T1000 (cell line): ENCODE data around the gene CACNG5.

ENCODE experiments used
- DNase-seq: peaks from one replicate; lab custom pipeline; 2025; ENCODE audit warnings: mixed read lengths; lab: John Stamatoyannopoulos, UW

The CACNG5 gene, protein sequence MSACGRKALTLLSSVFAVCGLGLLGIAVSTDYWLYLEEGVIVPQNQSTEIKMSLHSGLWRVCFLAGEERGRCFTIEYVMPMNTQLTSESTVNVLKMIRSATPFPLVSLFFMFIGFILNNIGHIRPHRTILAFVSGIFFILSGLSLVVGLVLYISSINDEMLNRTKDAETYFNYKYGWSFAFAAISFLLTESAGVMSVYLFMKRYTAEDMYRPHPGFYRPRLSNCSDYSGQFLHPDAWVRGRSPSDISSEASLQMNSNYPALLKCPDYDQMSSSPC

GRCh38 chr17:66834919-66835454, at the start of gene CACNG5:
TSS of gene CACNG5 (plus strand) at chr17:66835117. CDS start at chr17:66877333, 42,216 bp downstream.
- no peak for DNase-seq

GRCh38 chr17:66786107-66786506, 48.8 kb upstream of the CACNG5 start:
- no peak for DNase-seq

DNA sequence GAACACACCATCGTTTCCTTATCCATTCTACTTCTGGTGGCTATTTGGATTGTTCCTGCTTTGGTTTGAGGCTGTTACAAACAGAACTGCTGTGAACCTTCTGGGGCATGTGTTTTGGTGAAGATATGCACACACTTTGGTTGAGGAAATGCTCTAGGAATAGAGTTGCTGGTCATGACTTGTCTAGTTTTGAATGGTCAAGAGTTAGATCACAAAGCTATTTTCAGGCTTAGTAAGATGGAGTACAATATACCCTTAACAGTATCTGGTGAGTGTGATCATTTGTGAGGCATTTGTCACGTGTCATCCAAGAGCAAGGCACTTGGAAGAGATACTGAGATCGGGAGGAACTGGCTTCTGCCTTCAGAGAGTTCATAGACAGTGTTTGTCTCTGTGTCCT, 47.0 kb upstream of the CACNG5 start:
- no peak for DNase-seq

DNA sequence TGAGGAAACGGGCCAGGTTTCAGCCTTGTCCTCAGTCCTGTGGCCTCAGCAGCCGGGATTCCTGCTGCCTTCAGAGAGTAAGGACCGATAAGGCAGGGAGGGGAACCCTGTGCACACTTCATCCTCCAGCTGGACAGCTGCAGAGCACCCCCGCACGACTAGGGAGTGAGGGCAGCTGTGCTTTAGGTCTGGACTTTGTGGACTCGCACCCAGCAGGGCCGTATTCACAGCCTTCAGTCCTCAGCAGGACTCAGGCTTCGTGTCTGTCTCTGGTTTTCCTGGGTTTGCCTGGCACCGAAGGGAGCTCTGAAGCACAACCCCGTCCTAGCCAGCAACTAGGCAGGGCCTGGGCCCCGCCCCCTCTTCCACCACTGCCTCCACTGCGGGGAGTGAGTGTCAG, 45.8 kb upstream of the CACNG5 start:
- no peak for DNase-seq

GRCh38 chr17:66789961-66790437, 44.9 kb upstream of the CACNG5 start:
- no peak for DNase-seq

DNA sequence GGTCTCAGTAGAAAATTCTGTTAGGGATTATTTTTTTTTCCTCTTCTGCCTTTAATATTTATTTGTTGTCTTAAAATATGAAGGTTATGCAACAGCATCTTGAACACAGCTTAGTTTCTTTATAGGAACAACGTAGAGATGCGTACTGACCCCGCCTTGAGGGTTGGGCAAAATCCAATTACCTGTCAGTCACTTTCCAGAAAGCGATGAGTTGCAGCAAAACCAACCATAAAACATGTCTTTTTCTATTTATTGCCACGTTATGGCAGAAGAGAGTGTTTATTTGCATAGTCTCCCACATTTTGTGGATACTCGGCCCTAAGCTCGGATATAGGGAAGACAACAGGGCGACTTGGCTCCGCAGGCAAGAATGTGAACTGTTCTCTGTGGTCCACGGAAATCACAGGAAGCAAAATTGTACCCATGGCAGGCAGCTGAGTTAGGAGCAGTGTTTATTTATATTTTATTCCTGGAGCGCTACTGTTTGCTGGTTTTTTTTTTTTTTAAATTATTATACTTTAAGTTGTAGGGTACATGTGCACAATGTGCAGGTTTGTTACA, 44.3 kb upstream of the CACNG5 start:
- no peak for DNase-seq

GRCh38 chr17:66791347-66791746, 43.6 kb upstream of the CACNG5 start:
- DNase-seq, result no peak

DNA sequence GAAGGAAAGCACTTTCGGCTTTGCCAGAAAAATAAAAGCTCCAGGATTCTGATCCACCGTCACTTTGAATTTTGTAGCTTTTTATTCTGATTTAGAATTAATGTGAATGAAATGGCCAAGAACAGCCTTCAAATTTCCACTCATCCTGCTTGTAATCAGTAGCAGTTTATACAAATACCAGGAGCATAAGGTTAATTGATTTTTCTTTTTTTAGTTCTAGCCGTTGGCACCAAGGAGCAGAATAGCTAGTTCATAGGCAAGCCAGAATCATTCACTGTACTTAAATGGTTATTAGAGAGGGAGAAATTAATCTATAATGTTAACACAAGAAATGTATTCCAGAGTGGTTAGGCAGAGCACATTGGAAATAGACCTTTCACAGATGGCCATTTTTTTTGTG, 41.1 kb upstream of the CACNG5 start:
- no peak for DNase-seq

DNA sequence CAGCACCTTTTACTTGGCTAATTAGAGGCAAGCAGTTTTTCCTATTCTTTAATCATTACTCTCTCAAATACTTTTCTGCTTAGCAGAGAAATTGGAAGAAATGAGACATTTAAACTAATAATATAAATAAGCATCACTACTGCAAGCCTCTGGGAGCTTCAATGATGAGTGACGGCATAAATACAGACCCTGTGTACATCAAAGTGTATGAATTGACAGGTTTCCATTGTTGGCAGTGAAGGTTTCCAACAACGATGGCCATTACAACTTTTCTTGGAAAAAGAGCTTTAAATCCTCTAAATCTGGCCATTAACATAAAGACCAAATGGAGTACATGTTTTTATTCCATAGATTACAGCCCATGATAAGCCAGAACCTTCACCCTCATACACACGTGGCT, 39.4 kb upstream of the CACNG5 start:
- no peak for DNase-seq

DNA sequence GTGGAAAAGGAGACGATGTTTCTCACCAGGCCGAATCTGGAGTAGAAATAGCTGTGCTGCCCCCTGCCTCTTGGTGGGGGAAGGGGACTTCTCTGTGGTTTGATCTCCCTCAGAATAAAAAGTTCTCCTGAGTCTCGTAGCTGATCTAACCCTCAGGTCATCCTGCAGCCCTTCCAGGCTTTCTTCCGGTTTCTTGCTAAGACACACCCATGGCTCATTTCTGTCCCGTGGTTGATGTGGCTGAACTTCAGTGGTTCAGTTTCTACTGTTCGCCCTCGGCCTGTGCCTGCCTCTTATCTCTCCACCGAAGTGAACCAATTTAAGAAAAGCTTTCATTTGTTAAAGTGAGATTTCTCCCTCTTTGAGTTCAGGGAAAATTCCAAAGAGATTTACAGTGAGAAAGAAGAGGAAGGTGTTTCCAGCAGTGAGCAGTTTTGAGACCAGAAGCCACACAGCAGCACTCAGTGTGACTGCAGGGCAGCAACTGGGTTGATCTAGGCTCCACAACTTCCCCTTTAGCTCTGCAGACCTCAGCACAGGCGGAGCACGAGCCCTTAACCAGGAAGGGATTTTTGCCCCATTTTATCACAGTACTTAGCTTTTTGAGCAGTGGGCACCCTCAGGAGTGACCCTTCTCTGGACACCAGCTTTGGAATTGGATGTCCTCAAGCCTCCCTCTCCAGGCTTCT, 34.9 kb upstream of the CACNG5 start:
- DNase-seq, result no peak

GRCh38 chr17:66803474-66803951, 31.4 kb upstream of the CACNG5 start:
- DNase-seq, result no peak

GRCh38 chr17:66805567-66805966, 29.4 kb upstream of the CACNG5 start:
- DNase-seq, result no peak

DNA sequence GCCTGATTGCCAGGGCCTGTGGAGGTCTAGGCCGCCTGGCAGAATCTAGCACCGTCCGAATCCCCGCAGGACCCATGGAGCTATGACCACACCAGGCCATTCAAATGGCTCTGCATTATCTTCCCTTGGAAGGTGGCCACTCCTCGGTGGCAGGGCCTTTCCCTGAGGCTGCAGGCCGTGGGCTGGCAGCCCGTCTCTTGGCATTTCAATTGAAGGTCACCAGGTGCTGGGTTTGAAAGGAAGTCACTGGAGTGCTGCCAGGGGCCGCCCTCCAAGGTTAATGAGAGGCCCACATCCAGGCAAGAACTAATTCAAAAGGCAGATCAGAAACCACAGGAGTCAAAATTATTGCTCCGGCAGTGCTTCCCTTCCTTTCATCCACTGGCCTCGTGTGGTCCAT, 27.7 kb upstream of the CACNG5 start:
- no peak for DNase-seq

DNA sequence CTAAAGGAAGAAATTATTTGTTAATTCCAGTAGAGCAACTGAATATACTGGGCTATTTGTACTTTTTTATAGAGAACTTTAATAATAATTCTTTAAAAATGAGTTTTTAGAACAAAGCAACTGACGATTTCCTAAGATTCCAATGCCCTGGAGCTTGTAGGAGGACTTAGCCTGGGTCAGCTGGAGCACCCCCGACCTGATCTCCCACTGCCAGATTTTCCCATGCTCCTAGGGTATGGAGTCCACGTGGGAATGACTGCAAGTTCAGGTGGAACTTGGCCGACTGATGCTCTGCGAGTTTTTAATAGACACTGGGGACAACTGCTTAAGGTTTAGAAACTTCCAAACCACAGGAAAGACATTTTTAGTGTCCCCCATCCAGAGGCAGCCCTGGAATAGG, 25.5 kb upstream of the CACNG5 start:
- DNase-seq, result no peak

- no peak for DNase-seq
Observed at GRCh38 chr17:66810951-66811682, 23.8 kb upstream of the CACNG5 start.

DNA sequence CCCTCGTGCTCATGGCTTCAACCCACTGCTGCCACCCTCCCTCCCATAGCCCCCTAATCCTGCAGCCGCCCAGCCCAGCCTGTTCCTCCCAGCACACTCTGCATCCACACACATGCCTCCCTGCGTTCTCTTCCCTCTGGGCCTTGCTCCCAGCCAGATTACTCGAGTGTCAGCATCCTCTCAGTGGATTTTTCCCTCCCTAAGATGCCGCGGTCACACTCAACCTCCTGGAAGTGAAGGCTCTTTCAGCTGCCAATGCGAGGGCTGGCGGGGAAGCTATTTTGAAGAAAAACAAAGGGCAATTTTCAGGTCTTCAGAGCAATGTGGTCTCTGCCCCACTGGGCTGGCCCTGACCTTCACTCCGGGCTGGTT, 23.2 kb upstream of the CACNG5 start:
- no peak for DNase-seq

DNA sequence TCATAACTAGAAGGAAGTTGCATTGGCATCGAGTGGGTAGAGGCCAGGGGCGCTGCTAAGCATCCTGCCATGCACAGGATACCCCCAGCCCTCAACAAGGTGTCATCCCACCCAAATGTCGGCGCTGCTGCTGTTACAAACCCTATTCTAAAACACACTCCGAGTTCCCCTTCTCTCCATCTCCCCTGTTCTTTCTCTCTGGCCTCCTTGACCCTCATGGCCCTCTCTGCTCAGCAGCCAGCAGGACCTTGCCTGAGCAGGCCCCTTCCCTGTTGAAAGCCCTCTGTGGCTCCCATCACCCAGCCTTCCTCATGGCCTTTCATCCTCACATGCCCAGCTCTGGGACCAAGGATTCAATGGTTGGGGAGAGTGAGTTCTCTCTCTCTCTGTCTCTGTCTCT, 22.3 kb upstream of the CACNG5 start:
- DNase-seq, result no peak

GRCh38 chr17:66813296-66813695, 21.6 kb upstream of the CACNG5 start:
- no peak for DNase-seq

DNA sequence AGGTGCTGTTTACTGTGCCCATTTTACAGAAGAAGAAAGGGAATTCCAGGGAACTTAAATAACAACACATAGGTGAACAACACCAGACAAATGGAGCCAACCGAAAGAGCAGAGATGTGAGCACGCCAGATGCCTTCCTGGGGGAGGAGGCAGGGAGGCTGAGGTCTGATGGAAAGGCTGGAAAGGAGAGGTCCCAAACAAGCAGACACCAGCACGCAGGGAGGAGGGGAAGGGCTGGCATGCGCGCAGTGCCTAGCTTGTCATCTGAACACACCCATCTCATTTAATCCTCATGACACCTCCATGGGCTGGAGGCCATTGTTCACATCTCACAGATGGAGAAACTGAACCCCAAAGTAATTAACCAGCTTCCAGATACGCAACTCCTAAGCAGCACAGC, 20.9 kb upstream of the CACNG5 start:
- DNase-seq, result no peak

GRCh38 chr17:66814570-66814969, 20.3 kb upstream of the CACNG5 start:
- DNase-seq, result no peak

DNA sequence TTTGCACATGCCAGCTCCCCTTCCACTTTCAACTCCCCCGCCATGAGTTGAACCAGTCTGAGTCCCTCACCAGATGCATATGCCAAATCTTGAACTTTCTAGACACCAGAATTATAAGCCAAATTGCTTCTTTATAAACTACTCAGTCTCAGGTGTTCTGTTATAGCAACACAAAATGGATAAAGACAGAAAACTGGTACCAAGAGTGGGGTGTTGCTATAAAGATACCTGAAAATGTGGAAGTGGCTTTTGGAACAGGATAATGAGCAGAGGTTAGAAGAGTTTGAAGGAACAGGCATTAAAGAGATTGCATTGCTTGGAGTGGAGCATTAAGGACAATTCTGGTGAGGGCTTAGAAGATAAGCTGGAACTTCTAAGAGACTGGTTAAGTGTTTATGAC, 17.2 kb upstream of the CACNG5 start:
- no peak for DNase-seq

DNA sequence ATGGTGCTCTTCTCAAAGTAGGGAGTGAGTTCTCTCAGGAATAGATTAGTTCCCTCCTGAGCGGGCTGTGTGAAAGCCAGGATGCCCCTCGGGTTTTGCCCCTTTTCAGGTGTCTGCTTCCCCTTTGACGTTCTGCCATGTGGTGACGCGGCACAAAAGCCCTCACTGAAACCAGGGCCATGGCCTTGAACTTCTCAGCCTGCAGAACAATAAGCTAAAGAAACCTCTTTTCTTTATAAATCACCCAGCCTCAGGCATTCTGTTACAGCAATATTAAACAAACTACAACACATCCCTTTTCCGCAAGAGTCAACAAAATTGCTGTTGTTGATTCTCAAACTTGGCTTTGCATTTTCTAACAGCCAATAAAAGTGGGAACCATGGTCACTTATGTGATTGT, 15.5 kb upstream of the CACNG5 start:
- no peak for DNase-seq
